K562 (cell line): ENCODE measurements around the gene FAM151A. TPM values are rescaled to one million over a fixed set of nuclear protein-coding genes. Genes with fewer than 3 reads are reported as not detected.

Source experiments
- CSDE1 ChIP-seq, 2 experiments: fragments of 450-650 bp; IDR thresholded peaks; 2 replicates each; pipeline ENCODE4 v1.6.1; 2016; ENCODE audit warnings: mild to moderate bottlenecking in 1 of 2
- GTF2E2 ChIP-seq: fragments of 200-800 bp; sonication (Bioruptor generic); IDR thresholded peaks from 2 replicates; pipeline ENCODE4 v1.6.1; 2016; ENCODE audit warnings: missing genetic modification characterization, missing compliant biosample characterization
- MAZ ChIP-seq, 2 experiments: fragments of 450-650 bp in 1 of 2; sonication (generic) in 1 of 2; formaldehyde crosslinking; IDR thresholded peaks in 1 of 2; conservative IDR thresholded peaks in 1 of 2; 2 replicates each; pipeline versions ENCODE4 v1.4.0 to v1.5.0; 2020; ENCODE audit warnings: mild to moderate bottlenecking in 1 of 2, missing genetic modification reagents in 1 of 2
- NKRF ChIP-seq: fragments of 450-650 bp; IDR thresholded peaks from 2 replicates; pipeline ENCODE4 v1.6.1; 2016; ENCODE audit warnings: borderline replicate concordance
- REST ChIP-seq, 2 experiments: fragments of 450-650 bp; formaldehyde crosslinking in 1 of 2; IDR thresholded peaks; 2 replicates each; pipeline versions ENCODE4 v1.4.0 to v1.6.1; 2014 to 2020; ENCODE audit warnings: mild to moderate bottlenecking in 2 of 2, borderline replicate concordance in 1 of 2, low read depth in 1 of 2
- RNF2 ChIP-seq: sonication (generic); IDR thresholded peaks from 2 replicates; pipeline ENCODE4 v1.6.1; 2016
- TEAD1 ChIP-seq, 2 experiments: fragments of 450-650 bp in 1 of 2; sonication (generic) in 1 of 2; formaldehyde crosslinking; IDR thresholded peaks; 2 replicates each; pipeline versions ENCODE4 v1.4.0 to v1.8.0; 2020 to 2022; ENCODE audit warnings: mild to moderate bottlenecking in 2 of 2, missing genetic modification reagents in 1 of 2
- ZFP1 ChIP-seq: fragments of 450-650 bp; formaldehyde crosslinking; IDR thresholded peaks from 2 replicates; pipeline ENCODE4 v1.4.0; 2020; ENCODE audit warnings: mild to moderate bottlenecking, mixed read lengths
- ZFX ChIP-seq: sonication (generic); formaldehyde crosslinking; IDR thresholded peaks from 2 replicates; pipeline ENCODE4 v1.8.0; 2022; ENCODE audit warnings: mild to moderate bottlenecking, missing genetic modification reagents, moderate library complexity
- ZNF175 ChIP-seq: fragments of 200-800 bp; sonication (Bioruptor generic); IDR thresholded peaks from 2 replicates; pipeline ENCODE4 v1.6.1; 2016; ENCODE audit warnings: low read depth, mild to moderate bottlenecking, missing genetic modification characterization, missing compliant biosample characterization
- ZNF253 ChIP-seq: fragments of 250-450 bp; sonication (Bioruptor Pico); conservative IDR thresholded peaks from 2 replicates; pipeline ENCODE4 v1.6.1; 2021; ENCODE audit warnings: mild to moderate bottlenecking
- polyA plus RNA-seq, 8 experiments: library from polyadenylated mRNA; depleted of rRNA in 4 of 8; stranded (reverse) in 5 of 8; unstranded in 3 of 8; fragments of >200 nt; fragmentation: Nextera tagmentation in 2 of 8; fragmentation: Illumina TruSeq in 1 of 8; extraction: Ambion mirVana in 2 of 8; extraction: Trizol in 1 of 8; gene quantifications; 2 replicates each; pipeline versions ENCODE4 v1.2.1 to v1.2.3, GENCODE V29; 2011 to 2014; ENCODE audit warnings: inconsistent platforms in 1 of 8, missing spikeins in 1 of 8
- total RNA-seq, 7 experiments: library from RNA; depleted of rRNA in 6 of 7; stranded (reverse); fragments of >200 nt in 6 of 7; fragmentation: Illumina TruSeq in 2 of 7; extraction: Trizol in 2 of 7; gene quantifications; 2 replicates each; pipeline versions ENCODE4 v1.2.1 to v1.2.3, GENCODE V29; 2011 to 2021; ENCODE audit warnings: low replicate concordance in 1 of 7
- TF ChIP-seq, protein P1 (sequence below): fragments of 450-650 bp; formaldehyde crosslinking; conservative IDR thresholded peaks from 2 replicates; pipeline ENCODE4 v1.4.0; 2022; ENCODE audit warnings: mild to moderate bottlenecking, missing genetic modification characterization
- TF ChIP-seq, protein P2 (sequence below): fragments of 250-450 bp; sonication (Bioruptor Pico); IDR thresholded peaks from 2 replicates; pipeline ENCODE4 v1.5.1; 2021; ENCODE audit warnings: mild to moderate bottlenecking

Gene FAM151A
- total and polyA plus RNA-seq, 9 of the 15 experiments (the other 6 are each of a cell fraction or from before 2014, with no cell fraction given): not detected

DNA sequence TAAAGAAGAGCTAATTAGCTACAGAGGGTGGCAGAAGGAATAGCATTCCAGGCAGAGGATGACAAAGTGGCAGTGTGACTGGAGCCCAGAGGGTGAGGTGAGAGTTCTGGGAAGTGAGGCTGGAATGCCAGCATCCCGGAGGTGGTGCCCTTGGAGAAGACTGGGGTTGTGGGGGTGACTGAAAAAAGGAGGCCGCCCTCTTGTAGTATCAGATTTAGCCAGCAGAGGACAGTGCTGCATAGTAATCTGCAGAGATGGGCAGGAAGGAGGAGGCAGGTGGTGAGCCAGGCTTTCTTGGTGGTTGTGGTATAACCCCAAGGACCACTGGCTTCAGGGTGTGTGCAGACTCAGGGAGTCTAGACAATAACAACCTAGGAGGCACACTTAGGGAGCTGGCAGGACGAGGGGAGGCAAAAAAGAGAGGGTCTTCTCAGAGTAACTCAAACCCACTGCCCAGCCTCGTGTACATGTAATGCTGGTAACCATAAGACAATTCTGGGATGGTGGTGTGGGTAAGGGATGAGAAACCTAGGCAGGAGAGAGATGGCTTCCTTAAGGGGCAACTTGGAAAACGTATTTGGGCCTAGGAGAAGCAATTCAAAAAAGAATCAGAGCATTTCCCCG, 48.8 kb upstream of the FAM151A start (continued):
- TF ChIP-seq REST (IDR thresholded peaks at IDR 0.05; ENCODE audit: borderline replicate concordance) (peak; percentile 87), REST (CRISPR knock-in tag; IDR thresholded peaks at IDR 0.05; ENCODE audit: low read depth) (no peak), CSDE1 (IDR thresholded peaks at IDR 0.05) (no peak), TEAD1 (CRISPR knock-in tag; IDR thresholded peaks at IDR 0.05) (no peak), ZFP1 (CRISPR knock-in tag) (no peak), MAZ (CRISPR knock-in tag; conservative IDR thresholded peaks at IDR 0.05 in 1 of 2, IDR thresholded peaks at IDR 0.05 in 1 of 2) (peak; percentile 27 to 71; a peak in 2 of 4 replicates), GTF2E2 (tag) (no peak), ZFX (CRISPR knock-in tag) (no peak), ZNF175 (CRISPR knock-in tag) (no peak), RNF2 (no peak), ZNF253 (CRISPR knock-in tag) (no peak), NKRF (no peak)
- TF ChIP-seq, protein P1, sequence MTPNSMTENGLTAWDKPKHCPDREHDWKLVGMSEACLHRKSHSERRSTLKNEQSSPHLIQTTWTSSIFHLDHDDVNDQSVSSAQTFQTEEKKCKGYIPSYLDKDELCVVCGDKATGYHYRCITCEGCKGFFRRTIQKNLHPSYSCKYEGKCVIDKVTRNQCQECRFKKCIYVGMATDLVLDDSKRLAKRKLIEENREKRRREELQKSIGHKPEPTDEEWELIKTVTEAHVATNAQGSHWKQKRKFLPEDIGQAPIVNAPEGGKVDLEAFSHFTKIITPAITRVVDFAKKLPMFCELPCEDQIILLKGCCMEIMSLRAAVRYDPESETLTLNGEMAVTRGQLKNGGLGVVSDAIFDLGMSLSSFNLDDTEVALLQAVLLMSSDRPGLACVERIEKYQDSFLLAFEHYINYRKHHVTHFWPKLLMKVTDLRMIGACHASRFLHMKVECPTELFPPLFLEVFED (CRISPR knock-in tag): 0 out of 2 replicates have a peak, but pooled peaks have one; percentile 65
- TF ChIP-seq, protein P2, sequence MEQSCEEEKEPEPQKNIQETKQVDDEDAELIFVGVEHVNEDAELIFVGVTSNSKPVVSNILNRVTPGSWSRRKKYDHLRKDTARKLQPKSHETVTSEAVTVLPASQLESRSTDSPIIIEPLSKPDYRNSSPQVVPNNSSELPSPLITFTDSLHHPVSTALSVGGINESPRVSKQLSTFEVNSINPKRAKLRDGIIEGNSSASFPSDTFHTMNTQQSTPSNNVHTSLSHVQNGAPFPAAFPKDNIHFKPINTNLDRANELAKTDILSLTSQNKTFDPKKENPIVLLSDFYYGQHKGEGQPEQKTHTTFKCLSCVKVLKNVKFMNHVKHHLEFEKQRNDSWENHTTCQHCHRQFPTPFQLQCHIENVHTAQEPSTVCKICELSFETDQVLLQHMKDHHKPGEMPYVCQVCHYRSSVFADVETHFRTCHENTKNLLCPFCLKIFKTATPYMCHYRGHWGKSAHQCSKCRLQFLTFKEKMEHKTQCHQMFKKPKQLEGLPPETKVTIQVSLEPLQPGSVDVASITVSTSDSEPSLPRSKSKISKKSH (CRISPR knock-in tag): no peak
